H1 (cell line): ENCODE measurements around the gene CEP72. TPM values are rescaled to one million over a fixed set of nuclear protein-coding genes. Genes with fewer than 3 reads are reported as not detected.

Experiments used
- SIN3A ChIP-seq, 2 experiments: IDR thresholded peaks in 1 of 2; conservative IDR thresholded peaks in 1 of 2; 2 replicates each; pipeline ENCODE4 v1.6.1; 2011 to 2012; ENCODE audit warnings: low read length in 2 of 2, improper control_type of control experiment in 1 of 2, low read depth in 1 of 2, mild to moderate bottlenecking in 1 of 2
- polyA plus RNA-seq, 7 experiments: library from polyadenylated mRNA; depleted of rRNA in 3 of 7; stranded (reverse) in 5 of 7; unstranded in 2 of 7; fragments of >200 nt in 5 of 7; fragments of 200-250 nt in 2 of 7; gene quantifications; 1 replicate in 5 of 7; 2 replicates in 1 of 7; 4 replicates in 1 of 7; pipeline versions ENCODE4 v1.2.1 to v1.2.3, GENCODE V29; 2011 to 2013; ENCODE audit warnings: missing spikeins in 2 of 7, mixed read lengths in 2 of 7
- total RNA-seq: library from RNA; stranded (reverse); fragmentation: NEBNext Ultra II Directional; extraction: Animal tissue kit (Norgen Biotek cat#: 25700); gene quantifications from 2 replicates; pipeline ENCODE4 v1.2.1, GENCODE V29; 2021
- TF ChIP-seq, protein P1 (sequence below), 3 experiments: IDR thresholded peaks; 1 replicate in 2 of 3; 2 replicates in 1 of 3; pipeline versions ENCODE4 v1.5.1 to v1.6.1; 2011; ENCODE audit warnings: low read length in 3 of 3, mild to moderate bottlenecking in 3 of 3, inconsistent platforms in 2 of 3, low read depth in 1 of 3, moderate library complexity in 1 of 3; ENCODE audit not compliant: insufficient read depth in 1 of 3; ENCODE audit errors: control extremely low read depth in 1 of 3
- TF ChIP-seq, protein P2 (sequence below): IDR thresholded peaks from 2 replicates; pipeline ENCODE4 v1.6.1; 2011; ENCODE audit warnings: low read depth, mild to moderate bottlenecking, low read length; ENCODE audit not compliant: insufficient read depth

The CEP72 gene
- total and polyA plus RNA-seq, 2 of the 8 experiments (the other 6 are each of a cell fraction or from before 2014, with no cell fraction given) = 13.1 to 19.6 TPM

DNA sequence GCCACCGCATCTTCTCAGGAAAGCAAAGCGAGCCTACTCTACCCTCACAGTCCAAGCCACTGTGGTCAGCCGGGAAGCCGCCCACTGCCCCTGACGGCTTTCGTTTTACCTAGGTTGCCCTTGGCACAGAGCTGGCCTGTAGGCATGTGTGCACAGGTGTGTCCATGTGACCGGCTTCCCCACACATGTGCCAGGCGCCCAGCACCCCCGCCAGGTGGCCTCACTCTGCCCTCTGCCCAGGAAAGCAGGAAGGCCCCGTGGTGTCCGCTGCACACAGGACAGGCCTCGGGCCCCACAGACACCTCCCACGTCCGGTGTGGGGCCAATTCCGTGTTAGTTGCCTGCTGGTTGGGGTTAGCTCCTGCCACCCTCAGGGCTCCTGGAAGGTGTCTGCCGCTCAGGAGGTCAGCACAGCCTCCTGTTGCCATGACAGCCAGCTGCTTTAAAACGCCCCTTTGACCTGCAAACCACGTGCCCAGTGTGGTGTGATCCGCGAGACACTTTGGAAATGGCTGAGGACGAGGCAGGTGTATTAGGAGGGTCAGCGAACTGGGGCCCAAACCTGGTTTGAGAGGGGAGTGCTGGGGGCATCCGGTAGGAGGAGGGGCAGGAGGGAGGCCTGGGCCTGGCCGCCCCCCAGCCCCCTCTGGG lies 52.3 kb downstream of the CEP72 start (continued):
- TF ChIP-seq, protein P1, sequence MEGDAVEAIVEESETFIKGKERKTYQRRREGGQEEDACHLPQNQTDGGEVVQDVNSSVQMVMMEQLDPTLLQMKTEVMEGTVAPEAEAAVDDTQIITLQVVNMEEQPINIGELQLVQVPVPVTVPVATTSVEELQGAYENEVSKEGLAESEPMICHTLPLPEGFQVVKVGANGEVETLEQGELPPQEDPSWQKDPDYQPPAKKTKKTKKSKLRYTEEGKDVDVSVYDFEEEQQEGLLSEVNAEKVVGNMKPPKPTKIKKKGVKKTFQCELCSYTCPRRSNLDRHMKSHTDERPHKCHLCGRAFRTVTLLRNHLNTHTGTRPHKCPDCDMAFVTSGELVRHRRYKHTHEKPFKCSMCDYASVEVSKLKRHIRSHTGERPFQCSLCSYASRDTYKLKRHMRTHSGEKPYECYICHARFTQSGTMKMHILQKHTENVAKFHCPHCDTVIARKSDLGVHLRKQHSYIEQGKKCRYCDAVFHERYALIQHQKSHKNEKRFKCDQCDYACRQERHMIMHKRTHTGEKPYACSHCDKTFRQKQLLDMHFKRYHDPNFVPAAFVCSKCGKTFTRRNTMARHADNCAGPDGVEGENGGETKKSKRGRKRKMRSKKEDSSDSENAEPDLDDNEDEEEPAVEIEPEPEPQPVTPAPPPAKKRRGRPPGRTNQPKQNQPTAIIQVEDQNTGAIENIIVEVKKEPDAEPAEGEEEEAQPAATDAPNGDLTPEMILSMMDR (IDR thresholded peaks at IDR 0.05; ENCODE audit: control extremely low read depth in 1 of 3, insufficient read depth in 1 of 3, low read depth in 1 of 3, low read length in 3 of 3) = no peak
- TF ChIP-seq, protein P2, sequence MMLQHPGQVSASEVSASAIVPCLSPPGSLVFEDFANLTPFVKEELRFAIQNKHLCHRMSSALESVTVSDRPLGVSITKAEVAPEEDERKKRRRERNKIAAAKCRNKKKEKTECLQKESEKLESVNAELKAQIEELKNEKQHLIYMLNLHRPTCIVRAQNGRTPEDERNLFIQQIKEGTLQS = no peak
- no peak for TF ChIP-seq SIN3A (conservative IDR thresholded peaks at IDR 0.05 in 1 of 2, IDR thresholded peaks at IDR 0.05 in 1 of 2; ENCODE audit: low read depth in 1 of 2, low read length in 2 of 2)
